Testis (tissue), 2 donors: ENCODE results near the gene MTRF1.

Experiments
- POLR2A ChIP-seq: fragments of 450-650 bp; IDR thresholded peaks from one replicate; pipeline ENCODE4 v1.6.1; 2017; ENCODE audit warnings: antibody characterized with exemption, mild to moderate bottlenecking, moderate library complexity
- TF ChIP-seq, protein P1 (sequence below), 3 experiments: fragments of 450-650 bp in 2 of 3; fragments of 200-600 bp in 1 of 3; sonication (generic) in 1 of 3; IDR thresholded peaks; one replicate each; pipeline ENCODE4 v1.5.1; 2016 to 2019; ENCODE audit warnings: antibody characterized with exemption in 3 of 3, mild to moderate bottlenecking in 2 of 3, moderate library complexity in 1 of 3

DNA sequence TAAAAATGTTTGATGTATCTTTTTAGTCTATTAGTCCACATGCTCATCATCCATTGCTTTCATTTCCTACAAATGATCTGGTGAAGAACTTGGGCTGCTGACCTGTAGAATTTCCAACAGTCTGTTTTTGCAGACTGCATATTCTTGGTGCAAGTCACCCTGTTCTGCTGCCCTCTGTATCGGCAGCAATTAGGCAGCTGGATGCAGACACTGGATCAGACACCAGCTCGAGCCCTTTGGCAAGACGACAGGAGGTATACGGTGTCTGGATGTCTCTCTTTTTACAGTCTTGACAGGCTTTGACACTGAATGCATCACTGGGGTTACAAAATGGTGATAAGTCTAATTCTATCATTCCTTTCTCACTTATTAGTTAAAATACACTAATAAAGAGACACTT lies 21.8 kb downstream of the MTRF1 start:
- TF ChIP-seq, protein P1, sequence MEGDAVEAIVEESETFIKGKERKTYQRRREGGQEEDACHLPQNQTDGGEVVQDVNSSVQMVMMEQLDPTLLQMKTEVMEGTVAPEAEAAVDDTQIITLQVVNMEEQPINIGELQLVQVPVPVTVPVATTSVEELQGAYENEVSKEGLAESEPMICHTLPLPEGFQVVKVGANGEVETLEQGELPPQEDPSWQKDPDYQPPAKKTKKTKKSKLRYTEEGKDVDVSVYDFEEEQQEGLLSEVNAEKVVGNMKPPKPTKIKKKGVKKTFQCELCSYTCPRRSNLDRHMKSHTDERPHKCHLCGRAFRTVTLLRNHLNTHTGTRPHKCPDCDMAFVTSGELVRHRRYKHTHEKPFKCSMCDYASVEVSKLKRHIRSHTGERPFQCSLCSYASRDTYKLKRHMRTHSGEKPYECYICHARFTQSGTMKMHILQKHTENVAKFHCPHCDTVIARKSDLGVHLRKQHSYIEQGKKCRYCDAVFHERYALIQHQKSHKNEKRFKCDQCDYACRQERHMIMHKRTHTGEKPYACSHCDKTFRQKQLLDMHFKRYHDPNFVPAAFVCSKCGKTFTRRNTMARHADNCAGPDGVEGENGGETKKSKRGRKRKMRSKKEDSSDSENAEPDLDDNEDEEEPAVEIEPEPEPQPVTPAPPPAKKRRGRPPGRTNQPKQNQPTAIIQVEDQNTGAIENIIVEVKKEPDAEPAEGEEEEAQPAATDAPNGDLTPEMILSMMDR (IDR thresholded peaks at IDR 0.05), result no peak
- TF ChIP-seq POLR2A, result no peak
